Hindlimb muscle (tissue), 1 donor: ENCODE results near the gene PNCK. TPM values are rescaled to one million over a fixed set of nuclear protein-coding genes. Genes with fewer than 3 reads are reported as not detected.
"Not testable (repeated sequence)": the region's sequence is repeated elsewhere in the genome, so short reads cannot be mapped to it uniquely, and the experiment has no call there.

Source experiments
- DNase-seq: peaks from one replicate; pipeline ENCODE4 v3.0.0-alpha.2; 2013
- polyA plus RNA-seq: library from polyadenylated mRNA; unstranded; fragments of 120-200 nt; gene quantifications from one replicate; pipeline ENCODE4 v1.2.1, GENCODE V29; 2013; ENCODE audit not compliant: insufficient read length

PNCK gene
- polyA plus RNA-seq, 1 donor: 3.5 TPM

GRCh38 chrX:153697924-153698865 is 24.6 kb upstream of the PNCK start:
- no peak for DNase-seq

GRCh38 chrX:153696986-153697722 is 23.5 kb upstream of the PNCK start:
- DNase-seq: not testable (repeated sequence)

GRCh38 chrX:153696538-153696937 is 22.9 kb upstream of the PNCK start:
- DNase-seq: not testable (repeated sequence)

GRCh38 chrX:153696100-153696499 is 22.5 kb upstream of the PNCK start:
- DNase-seq: no peak

GRCh38 chrX:153694687-153695270 is 21.2 kb upstream of the PNCK start:
- no peak for DNase-seq

GRCh38 chrX:153694256-153694655 is 20.6 kb upstream of the PNCK start:
- DNase-seq: not testable (repeated sequence)

GRCh38 chrX:153693216-153694086 is 19.8 kb upstream of the PNCK start:
- DNase-seq: no peak

GRCh38 chrX:153692611-153693156 is 19.1 kb upstream of the PNCK start:
- DNase-seq: no peak

- no peak for DNase-seq
Observed at GRCh38 chrX:153692003-153692402, 18.4 kb upstream of the PNCK start.

GRCh38 chrX:153691032-153691827 is 17.6 kb upstream of the PNCK start:
- DNase-seq: not testable (repeated sequence)

- DNase-seq: no peak
Observed at GRCh38 chrX:153690466-153690865, 16.9 kb upstream of the PNCK start.

- no peak for DNase-seq
Observed at GRCh38 chrX:153689654-153690465, 16.2 kb upstream of the PNCK start.

- DNase-seq: no peak
Observed at GRCh38 chrX:153688911-153689590, 15.4 kb upstream of the PNCK start.

GRCh38 chrX:153688506-153688905 is 14.9 kb upstream of the PNCK start:
- DNase-seq: no peak

- no peak for DNase-seq
Observed at GRCh38 chrX:153688071-153688470, 14.5 kb upstream of the PNCK start.

GRCh38 chrX:153687121-153688039 is 13.8 kb upstream of the PNCK start, which contains the start of gene SLC6A8:
Gene SLC6A8, plus strand, starts transcription at chrX:153687926. Its CDS starts 649 bp downstream, at chrX:153688575.
- DNase-seq: peak; percentile 65

GRCh38 chrX:153686711-153687110 is 13.1 kb upstream of the PNCK start:
- DNase-seq: no peak
